HFF-Myc (cell line): Measurements from ENCODE around the gene IBA57.

ENCODE experiments used
- DNase-seq: peaks from one replicate; pipeline ENCODE4 v3.0.0-alpha.2; 2011; ENCODE audit warnings: low read depth; ENCODE audit errors: extremely low read depth
- H3K4me3 ChIP-seq: replicated peaks from 2 replicates; pipeline ENCODE4 v1.5.1; 2011; ENCODE audit warnings: low read depth, mild to moderate bottlenecking, control low read depth, low read length
- TF ChIP-seq, protein P1 (sequence below): IDR thresholded peaks from 2 replicates; pipeline ENCODE4 v1.5.1; 2012; ENCODE audit warnings: mild to moderate bottlenecking, low read depth, low read length, control low read depth; ENCODE audit errors: missing control alignments

Gene IBA57

DNA sequence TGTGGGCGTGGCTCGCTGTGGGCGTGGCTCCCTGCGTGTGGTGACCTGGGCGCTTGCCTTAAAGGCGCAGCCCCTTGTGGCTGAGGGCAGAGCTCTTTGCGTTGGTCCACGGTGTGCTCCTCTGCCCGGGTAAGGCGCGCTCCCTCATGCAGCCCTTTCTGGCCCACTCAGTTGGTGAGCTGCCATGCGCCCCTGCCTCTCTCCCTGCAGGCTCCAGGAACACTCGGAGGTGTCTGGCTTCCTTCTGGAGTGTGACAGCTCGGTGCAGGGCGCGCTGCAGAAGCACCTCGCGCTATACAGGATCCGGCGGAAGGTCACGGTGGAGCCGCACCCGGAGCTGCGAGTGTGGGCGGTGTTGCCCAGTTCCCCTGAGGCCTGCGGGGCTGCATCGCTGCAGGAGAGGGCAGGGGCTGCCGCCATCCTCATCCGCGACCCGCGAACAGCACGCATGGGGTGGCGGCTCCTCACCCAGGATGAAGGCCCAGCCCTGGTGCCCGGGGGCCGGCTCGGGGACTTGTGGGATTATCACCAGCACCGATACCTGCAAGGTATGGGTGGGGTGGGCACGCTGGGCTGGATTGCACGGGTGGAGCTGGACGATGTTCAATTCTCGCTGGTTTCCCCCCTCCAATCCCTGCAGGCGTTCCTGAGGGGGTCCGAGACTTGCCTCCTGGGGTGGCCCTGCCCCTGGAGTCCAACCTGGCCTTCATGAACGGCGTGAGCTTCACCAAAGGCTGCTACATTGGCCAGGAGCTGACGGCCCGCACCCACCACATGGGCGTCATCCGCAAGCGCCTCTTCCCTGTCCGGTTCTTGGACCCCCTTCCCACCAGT is 9.1 kb downstream of the IBA57 start:
- DNase-seq, result no peak

GRCh38 chr1:228175316-228176023 is 9.9 kb downstream of the IBA57 start:
- TF ChIP-seq, protein P1, sequence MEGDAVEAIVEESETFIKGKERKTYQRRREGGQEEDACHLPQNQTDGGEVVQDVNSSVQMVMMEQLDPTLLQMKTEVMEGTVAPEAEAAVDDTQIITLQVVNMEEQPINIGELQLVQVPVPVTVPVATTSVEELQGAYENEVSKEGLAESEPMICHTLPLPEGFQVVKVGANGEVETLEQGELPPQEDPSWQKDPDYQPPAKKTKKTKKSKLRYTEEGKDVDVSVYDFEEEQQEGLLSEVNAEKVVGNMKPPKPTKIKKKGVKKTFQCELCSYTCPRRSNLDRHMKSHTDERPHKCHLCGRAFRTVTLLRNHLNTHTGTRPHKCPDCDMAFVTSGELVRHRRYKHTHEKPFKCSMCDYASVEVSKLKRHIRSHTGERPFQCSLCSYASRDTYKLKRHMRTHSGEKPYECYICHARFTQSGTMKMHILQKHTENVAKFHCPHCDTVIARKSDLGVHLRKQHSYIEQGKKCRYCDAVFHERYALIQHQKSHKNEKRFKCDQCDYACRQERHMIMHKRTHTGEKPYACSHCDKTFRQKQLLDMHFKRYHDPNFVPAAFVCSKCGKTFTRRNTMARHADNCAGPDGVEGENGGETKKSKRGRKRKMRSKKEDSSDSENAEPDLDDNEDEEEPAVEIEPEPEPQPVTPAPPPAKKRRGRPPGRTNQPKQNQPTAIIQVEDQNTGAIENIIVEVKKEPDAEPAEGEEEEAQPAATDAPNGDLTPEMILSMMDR, result no peak
- H3K4me3 ChIP-seq, result no peak overlapping the region
- DNase-seq, result no peak

More for the DNA sequence above, 9.1 kb downstream of the IBA57 start:
- TF ChIP-seq, protein P1, result no peak
- H3K4me3 ChIP-seq, result no peak overlapping the region

DNA sequence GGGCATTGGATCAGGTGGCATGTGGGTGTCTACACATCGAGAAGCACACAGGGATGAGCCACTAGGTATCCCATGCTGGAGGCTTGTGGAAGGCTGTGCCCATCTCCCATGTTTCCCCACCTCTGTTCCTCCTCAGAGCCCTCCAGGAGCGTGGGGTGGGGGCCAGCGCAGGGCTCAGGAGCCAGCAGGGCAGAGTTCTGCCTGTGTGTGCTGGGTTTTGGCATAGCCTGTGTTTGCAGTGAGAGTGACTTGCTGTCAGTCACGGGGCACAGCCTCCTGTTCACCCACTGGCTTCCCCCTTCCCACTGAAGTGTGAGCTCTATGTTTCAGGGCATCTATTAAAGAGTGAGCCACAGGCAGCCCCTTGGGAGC is 10.4 kb downstream of the IBA57 start:
- no peak overlapping the region for H3K4me3 ChIP-seq
- DNase-seq, result no peak

GRCh38 chr1:228176461-228177182 is 11.0 kb downstream of the IBA57 start:
- H3K4me3 ChIP-seq, result no peak overlapping the region
- TF ChIP-seq, protein P1, result no peak
- DNase-seq, result no peak

More for the DNA sequence above, 10.4 kb downstream of the IBA57 start:
- TF ChIP-seq, protein P1, result no peak

DNA sequence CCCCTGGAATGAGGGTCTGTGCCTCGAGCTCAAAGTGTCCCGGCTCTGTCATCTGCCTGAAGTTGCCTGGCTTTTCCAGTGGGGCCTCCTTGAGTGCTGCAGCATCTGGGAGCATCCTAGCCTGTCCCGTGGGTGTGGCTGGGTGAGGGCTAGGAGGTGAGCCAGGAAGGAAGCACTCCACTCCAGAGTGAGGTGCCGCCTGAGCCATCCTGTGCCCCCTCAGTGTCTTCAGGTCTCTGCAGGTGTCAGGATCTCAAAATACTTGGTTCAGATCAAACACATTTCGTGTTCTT is 11.5 kb downstream of the IBA57 start:
- TF ChIP-seq, protein P1, result no peak
- DNase-seq, result no peak
- H3K4me3 ChIP-seq, result no peak overlapping the region

- TF ChIP-seq, protein P1, result no peak
- H3K4me3 ChIP-seq, result no peak overlapping the region
- no peak for DNase-seq
These were observed 12.4 kb downstream of the IBA57 start for GRCh38 chr1:228177721-228178710.
